Raji (cell line): ENCODE measurements around the gene SYNJ2.

Source experiments
- POLR2A ChIP-seq: IDR thresholded peaks from 2 replicates; pipeline ENCODE4 v1.6.1; 2011; ENCODE audit warnings: low read depth, low read length, control low read depth; ENCODE audit not compliant: insufficient read depth

The SYNJ2 gene

GRCh38 chr6:158030380-158031300 is 49.0 kb downstream of the SYNJ2 start:
- TF ChIP-seq POLR2A = no peak

GRCh38 chr6:158031381-158032353 is 50.0 kb downstream of the SYNJ2 start:
- TF ChIP-seq POLR2A = no peak

- no peak for TF ChIP-seq POLR2A
Observed at GRCh38 chr6:158032354-158032733, 50.7 kb downstream of the SYNJ2 start.

- no peak for TF ChIP-seq POLR2A
Observed at GRCh38 chr6:158033077-158033750, 51.6 kb downstream of the SYNJ2 start.

GRCh38 chr6:158033751-158034702 is 52.4 kb downstream of the SYNJ2 start:
- TF ChIP-seq POLR2A = no peak

GRCh38 chr6:158036261-158036660 is 54.6 kb downstream of the SYNJ2 start:
- TF ChIP-seq POLR2A = no peak

GRCh38 chr6:158037021-158037420 is 55.4 kb downstream of the SYNJ2 start:
- no peak for TF ChIP-seq POLR2A

- TF ChIP-seq POLR2A = no peak
Observed at GRCh38 chr6:158037771-158038170, 56.1 kb downstream of the SYNJ2 start.

- TF ChIP-seq POLR2A = no peak
Observed at GRCh38 chr6:158038291-158039177, 56.9 kb downstream of the SYNJ2 start.

GRCh38 chr6:158039178-158039557 is 57.5 kb downstream of the SYNJ2 start:
- TF ChIP-seq POLR2A = no peak

- TF ChIP-seq POLR2A = no peak
Observed at GRCh38 chr6:158039571-158040050, 57.9 kb downstream of the SYNJ2 start.

GRCh38 chr6:158040051-158040803 is 58.6 kb downstream of the SYNJ2 start:
- no peak for TF ChIP-seq POLR2A
